Calu3 (cell line): ENCODE data around the gene ZEB2. TPM values are rescaled to one million over a fixed set of nuclear protein-coding genes. Genes with fewer than 3 reads are reported as not detected.

Experiments
- BruUV-seq: library from RNA; stranded (reverse); fragments of 400-500 nt; replicated peaks from 2 replicates; lab custom pipeline; 2021; lab: Mats Ljungman, UMichigan
- CTCF ChIA-PET: fragments of 300-600 bp; sonication (Branson Sonifier 250); formaldehyde crosslinking; loops from one replicate; lab custom pipeline; 2022; ENCODE audit warnings: antibody characterized with exemption; lab: Charles Lee
- DNase-seq: peaks from one replicate; pipeline ENCODE4 v3.0.0; 2022
- H3K27ac Mint-ChIP-seq: one replicate; pipeline ENCODE4 v1.8.0; 2022; ENCODE audit warnings: mixed read lengths; ENCODE audit not compliant: unreplicated experiment
- H3K27me3 Mint-ChIP-seq: one replicate; pipeline ENCODE4 v1.8.0; 2022; ENCODE audit warnings: mixed read lengths; ENCODE audit not compliant: unreplicated experiment
- H3K36me3 Mint-ChIP-seq: one replicate; pipeline ENCODE4 v1.8.0; 2022; ENCODE audit warnings: mild to moderate bottlenecking, moderate library complexity, mixed read lengths; ENCODE audit not compliant: insufficient read depth, unreplicated experiment
- H3K4me1 Mint-ChIP-seq: one replicate; pipeline ENCODE4 v1.8.0; 2022; ENCODE audit warnings: mild to moderate bottlenecking, low read depth, mixed read lengths; ENCODE audit not compliant: unreplicated experiment
- H3K4me3 Mint-ChIP-seq: one replicate; pipeline ENCODE4 v1.8.0; 2022; ENCODE audit warnings: mild to moderate bottlenecking, low read depth, moderate library complexity, mixed read lengths; ENCODE audit not compliant: unreplicated experiment
- H3K9me3 Mint-ChIP-seq: one replicate; pipeline ENCODE4 v1.8.0; 2022; ENCODE audit warnings: low read depth, mixed read lengths; ENCODE audit not compliant: unreplicated experiment
- intact Hi-C: fragments of 100-400 bp; cut with micrococcal nuclease; formaldehyde crosslinking; loops from one replicate; pipeline ENCODE4 v1.10.0; 2022; ENCODE audit not compliant: unreplicated experiment
- total RNA-seq: library from RNA; stranded (reverse); gene quantifications from 2 replicates; pipeline ENCODE4 v1.2.3, GENCODE V29; 2022
- TF ChIP-seq, protein P1 (sequence below): fragments of 200-600 bp; IDR thresholded peaks from one replicate; pipeline ENCODE4 v1.8.0; 2022; ENCODE audit warnings: antibody characterized with exemption; ENCODE audit not compliant: unreplicated experiment

Gene ZEB2
- total RNA-seq, 1 experiment from 2014 or later = 0.97 TPM

DNA sequence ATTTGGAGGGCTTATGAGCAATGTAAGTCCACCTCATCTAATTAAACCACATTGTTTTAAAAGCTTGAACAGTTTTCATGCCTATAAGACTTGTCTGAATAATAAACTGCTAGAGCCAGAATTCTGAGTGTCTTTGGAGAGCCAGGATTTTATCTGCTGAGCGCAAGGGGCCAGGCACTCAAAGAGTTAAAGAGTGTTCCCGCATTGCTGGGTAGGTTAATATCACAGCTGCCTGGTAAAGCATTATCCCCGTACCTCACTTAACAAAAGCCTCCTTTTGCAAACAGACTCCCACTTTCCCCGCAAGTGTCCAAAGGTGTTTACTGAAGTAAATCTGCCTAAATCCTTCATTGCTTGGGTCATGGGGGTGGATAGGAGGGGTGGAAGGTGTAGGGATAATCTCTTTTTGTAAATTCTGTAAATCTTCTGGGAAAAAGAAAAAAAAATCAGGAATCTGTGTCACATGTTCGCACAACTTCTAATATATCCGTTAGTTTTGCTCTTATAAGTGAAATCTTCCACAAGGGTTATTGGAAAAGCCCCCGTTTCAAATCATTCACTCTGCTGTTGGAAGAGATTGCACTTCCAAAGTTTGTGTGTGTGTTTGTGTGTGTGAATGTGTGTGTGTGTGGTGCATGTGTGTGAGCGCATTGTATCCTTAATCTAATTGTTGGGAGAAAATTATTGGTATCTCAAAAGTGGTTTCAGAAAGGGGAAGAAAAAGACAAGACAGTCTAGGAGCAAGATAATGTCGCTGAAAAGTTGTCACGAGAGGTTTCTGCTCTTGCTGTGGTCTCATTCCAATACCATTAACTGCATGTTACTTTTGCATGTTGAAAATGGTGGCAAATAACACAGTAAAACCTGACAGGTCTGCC, 10.7 kb downstream of the ZEB2 start:
- Mint-ChIP-seq H3K9me3 (no peaks in the 10 kb centered on the region), H3K36me3 (no peaks in the 10 kb centered on the region), H3K4me1 (no peaks in the 10 kb centered on the region), H3K4me3 (no peak overlapping the region), H3K27me3 (no peaks in the 10 kb centered on the region), H3K27ac (no peak overlapping the region)
- BruUV-seq = no TSS peak
- TF ChIP-seq, protein P1, sequence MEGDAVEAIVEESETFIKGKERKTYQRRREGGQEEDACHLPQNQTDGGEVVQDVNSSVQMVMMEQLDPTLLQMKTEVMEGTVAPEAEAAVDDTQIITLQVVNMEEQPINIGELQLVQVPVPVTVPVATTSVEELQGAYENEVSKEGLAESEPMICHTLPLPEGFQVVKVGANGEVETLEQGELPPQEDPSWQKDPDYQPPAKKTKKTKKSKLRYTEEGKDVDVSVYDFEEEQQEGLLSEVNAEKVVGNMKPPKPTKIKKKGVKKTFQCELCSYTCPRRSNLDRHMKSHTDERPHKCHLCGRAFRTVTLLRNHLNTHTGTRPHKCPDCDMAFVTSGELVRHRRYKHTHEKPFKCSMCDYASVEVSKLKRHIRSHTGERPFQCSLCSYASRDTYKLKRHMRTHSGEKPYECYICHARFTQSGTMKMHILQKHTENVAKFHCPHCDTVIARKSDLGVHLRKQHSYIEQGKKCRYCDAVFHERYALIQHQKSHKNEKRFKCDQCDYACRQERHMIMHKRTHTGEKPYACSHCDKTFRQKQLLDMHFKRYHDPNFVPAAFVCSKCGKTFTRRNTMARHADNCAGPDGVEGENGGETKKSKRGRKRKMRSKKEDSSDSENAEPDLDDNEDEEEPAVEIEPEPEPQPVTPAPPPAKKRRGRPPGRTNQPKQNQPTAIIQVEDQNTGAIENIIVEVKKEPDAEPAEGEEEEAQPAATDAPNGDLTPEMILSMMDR = no peak
- intact Hi-C loops = no loop called here
- CTCF ChIA-PET = no interaction called here
- no peak for DNase-seq

DNA sequence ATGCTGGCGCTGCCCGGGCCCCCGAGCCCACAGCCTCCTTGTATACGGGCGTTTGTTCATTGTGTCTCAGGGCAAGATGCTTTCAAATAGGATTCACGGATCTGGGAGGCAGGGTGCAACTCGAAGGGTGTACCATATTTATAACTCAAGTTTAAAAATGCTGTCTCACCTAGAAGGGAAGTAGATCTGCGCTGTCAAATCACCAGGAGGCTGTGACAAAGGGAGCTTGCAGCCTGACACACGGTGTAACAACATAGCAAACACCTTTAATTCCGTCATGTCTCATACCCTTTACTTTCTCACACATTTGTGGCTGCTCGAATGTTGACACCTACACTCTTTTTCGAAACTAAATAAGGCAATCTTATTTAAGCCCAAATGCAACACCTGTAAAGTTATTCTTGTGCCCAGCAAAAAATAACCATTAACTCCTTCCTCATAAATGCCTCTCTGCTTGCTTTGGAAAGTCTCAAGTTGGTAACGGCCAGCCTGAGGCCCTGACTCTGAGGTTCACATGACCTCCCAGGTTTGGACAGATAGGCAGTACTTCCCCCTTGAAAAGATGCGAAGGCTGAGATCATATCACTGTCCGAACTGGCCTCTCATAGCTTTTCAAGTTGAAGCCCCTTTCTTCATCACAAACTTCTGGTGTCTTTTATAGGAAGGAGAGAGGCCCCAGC, 11.6 kb downstream of the ZEB2 start:
- CTCF ChIA-PET = no interaction called here
- H3K27ac Mint-ChIP-seq = no peak overlapping the region
- TF ChIP-seq, protein P1 = no peak
- intact Hi-C loops = no loop called here
- no peaks in the 10 kb centered on the region for H3K4me1 Mint-ChIP-seq
- H3K4me3 Mint-ChIP-seq = no peak overlapping the region
- H3K36me3 Mint-ChIP-seq = no peaks in the 10 kb centered on the region
- no peaks in the 10 kb centered on the region for H3K27me3 Mint-ChIP-seq
- BruUV-seq = no TSS peak
- no peaks in the 10 kb centered on the region for H3K9me3 Mint-ChIP-seq
- DNase-seq = no peak

DNA sequence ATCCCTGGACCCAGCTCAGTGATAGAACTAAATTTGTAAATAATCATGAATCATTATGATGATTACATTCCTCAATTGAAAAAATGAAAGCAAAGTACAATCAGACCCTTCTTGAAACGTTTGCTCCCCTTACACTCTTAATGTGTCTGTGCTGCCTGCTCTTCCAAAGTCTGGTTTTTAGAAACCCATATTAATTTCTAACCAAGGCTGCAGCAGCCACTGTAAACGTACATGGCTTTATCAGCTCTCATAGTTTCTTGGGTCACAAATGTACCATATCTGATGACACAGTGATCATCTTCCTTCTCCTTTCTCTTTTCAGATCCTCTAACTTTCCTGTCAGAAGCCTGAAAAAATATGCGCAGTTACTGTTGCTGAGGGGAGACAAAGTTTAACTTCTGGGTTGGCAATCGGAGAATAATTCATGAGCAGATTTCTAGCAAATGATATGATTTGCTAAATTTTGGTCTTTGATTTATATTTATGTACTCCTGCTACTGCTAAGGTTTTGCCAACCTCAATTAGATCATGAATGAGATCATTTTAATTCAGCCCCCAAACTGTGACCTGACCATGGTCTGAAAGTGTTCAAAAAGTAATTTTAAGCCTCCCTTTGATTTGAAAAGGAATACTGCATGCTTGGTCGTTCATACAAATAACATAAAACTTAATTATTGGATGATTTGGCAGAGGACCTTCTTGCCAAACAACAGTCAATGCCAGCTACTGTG, 12.3 kb downstream of the ZEB2 start:
- H3K4me1 Mint-ChIP-seq = no peaks in the 10 kb centered on the region

More for the DNA sequence above, 12.3 kb downstream of the ZEB2 start:
- intact Hi-C loops = no loop called here
- TF ChIP-seq, protein P1 = no peak
- H3K27ac Mint-ChIP-seq = no peak overlapping the region
- H3K9me3 Mint-ChIP-seq = no peaks in the 10 kb centered on the region
- no peaks in the 10 kb centered on the region for H3K36me3 Mint-ChIP-seq
- no peak overlapping the region for H3K4me3 Mint-ChIP-seq
- no TSS peak for BruUV-seq
- CTCF ChIA-PET = no interaction called here
- no peak for DNase-seq
- no peaks in the 10 kb centered on the region for H3K27me3 Mint-ChIP-seq
